H1 (cell line): ENCODE data around the gene RENBP. TPM values are rescaled to one million over a fixed set of nuclear protein-coding genes. Genes with fewer than 3 reads are reported as not detected.

Experiments
- CTCF ChIA-PET: fragments of 300-600 bp; sonication (Branson Sonifier 250); formaldehyde crosslinking; loops from one replicate; lab custom pipeline; 2021; ENCODE audit not compliant: partially characterized antibody; lab: Charles Lee
- POLR2A ChIA-PET: fragments of 300-600 bp; sonication (Branson Sonifier 250); formaldehyde crosslinking; loops from one replicate; lab custom pipeline; 2021; ENCODE audit warnings: inconsistent platforms; ENCODE audit not compliant: partially characterized antibody; lab: Charles Lee
- DNase-seq, 2 experiments: peaks; one replicate each; pipeline versions ENCODE4 v3.0.0 to v3.0.0-alpha.2; 2010 to 2022; ENCODE audit warnings: low spot score in 2 of 2, low read depth in 1 of 2, mixed read lengths in 1 of 2
- FAIRE-seq: peaks from 2 replicates; lab custom pipeline; 2011; peaks lifted over from hg19 to GRCh38; lab: Jason Lieb, UNC
- H2AFZ ChIP-seq: 2 replicates; pipeline ENCODE4 v1.8.1; 2012; ENCODE audit warnings: low read length, inconsistent platforms
- H2AK5ac ChIP-seq: 2 replicates; pipeline ENCODE4 v1.6.1; 2013; ENCODE audit warnings: low read depth, low read length
- H2BK120ac ChIP-seq: replicated peaks from 2 replicates; pipeline ENCODE3; 2013; ENCODE audit warnings: low read depth, low read length, inconsistent platforms
- H2BK12ac ChIP-seq: 2 replicates; pipeline ENCODE4 v1.6.1; 2013; ENCODE audit warnings: low read depth, low read length
- H2BK15ac ChIP-seq: 2 replicates; pipeline ENCODE4 v1.6.1; 2013; ENCODE audit warnings: low read length
- H2BK20ac ChIP-seq: 2 replicates; pipeline ENCODE4 v1.6.1; 2013; ENCODE audit warnings: low read length
- H2BK5ac ChIP-seq: 2 replicates; pipeline ENCODE4 v1.6.1; 2013; ENCODE audit warnings: low read depth, low read length
- H3K14ac ChIP-seq: 2 replicates; pipeline ENCODE4 v1.6.1; 2013; ENCODE audit warnings: inconsistent platforms; ENCODE audit not compliant: insufficient read length
- H3K18ac ChIP-seq: 2 replicates; pipeline ENCODE4 v1.6.1; 2013; ENCODE audit warnings: low read length; ENCODE audit errors: extremely low read depth
- H3K23ac ChIP-seq: 2 replicates; pipeline ENCODE4 v1.6.1; 2013; ENCODE audit warnings: inconsistent platforms; ENCODE audit not compliant: insufficient read length
- H3K23me2 ChIP-seq: 2 replicates; pipeline ENCODE4 v1.6.1; 2013; ENCODE audit warnings: low read depth, low read length
- H3K27ac ChIP-seq: 2 replicates; pipeline ENCODE4 v1.6.1; 2011; ENCODE audit warnings: low read depth, low read length, inconsistent platforms
- H3K27me3 ChIP-seq, 4 experiments: replicated peaks in 1 of 4; 1 replicate in 1 of 4; 2 replicates in 3 of 4; pipeline versions ENCODE4 v1.6.1 to v1.8.1; 2011 to 2013; ENCODE audit warnings: low read length in 3 of 4, mild to moderate bottlenecking in 3 of 4, inconsistent platforms in 2 of 4, mixed read lengths in 2 of 4, moderate library complexity in 1 of 4; ENCODE audit not compliant: control insufficient read depth in 3 of 4, insufficient read depth in 3 of 4; ENCODE audit errors: extremely low read depth in 1 of 4
- H3K36me3 ChIP-seq, 4 experiments: 2 replicates each; pipeline versions ENCODE4 v1.6.1 to v1.8.1; 2011 to 2013; ENCODE audit warnings: mild to moderate bottlenecking in 4 of 4, low read length in 3 of 4, moderate library complexity in 2 of 4, control low read depth in 1 of 4, inconsistent platforms in 1 of 4; ENCODE audit not compliant: insufficient read depth in 4 of 4, control insufficient read depth in 2 of 4
- H3K4ac ChIP-seq: replicated peaks from 2 replicates; pipeline ENCODE3; 2013; ENCODE audit warnings: low read length, low read depth, mixed read lengths, inconsistent platforms; ENCODE audit not compliant: insufficient read length
- H3K4me1 ChIP-seq, 4 experiments: replicated peaks in 1 of 4; 1 replicate in 1 of 4; 2 replicates in 3 of 4; pipeline versions ENCODE4 v1.6.1 to v1.8.1; 2011 to 2013; ENCODE audit warnings: low read length in 3 of 4, inconsistent platforms in 2 of 4, mixed read lengths in 1 of 4; ENCODE audit not compliant: insufficient read depth in 4 of 4, control insufficient read depth in 3 of 4
- H3K4me2 ChIP-seq, 2 experiments: 2 replicates each; pipeline versions ENCODE4 v1.6.1 to v1.8.1; 2011 to 2013; ENCODE audit warnings: low read depth in 2 of 2, low read length in 2 of 2, control low read depth in 1 of 2, inconsistent platforms in 1 of 2, mild to moderate bottlenecking in 1 of 2; ENCODE audit not compliant: insufficient read depth in 1 of 2
- H3K4me3 ChIP-seq, 4 experiments: fragments of 200-600, 300-600 bp in 1 of 4; sonication (generic), shearing (Covaris generic), sonication (Bioruptor Twin) in 1 of 4; 2 replicates each; pipeline versions ENCODE4 v1.5.1 to v1.8.1; 2011 to 2016; ENCODE audit warnings: low read length in 4 of 4, low read depth in 3 of 4, control low read depth in 2 of 4, inconsistent platforms in 2 of 4, mild to moderate bottlenecking in 2 of 4, mixed read lengths in 1 of 4, moderate library complexity in 1 of 4; ENCODE audit not compliant: insufficient read depth in 2 of 4; ENCODE audit errors: extremely low read depth in 1 of 4
- H3K56ac ChIP-seq: replicated peaks from 2 replicates; pipeline ENCODE3; 2013; ENCODE audit warnings: low read depth, mild to moderate bottlenecking, mixed read lengths, low read length, inconsistent platforms; ENCODE audit not compliant: insufficient read length
- H3K79me1 ChIP-seq: 2 replicates; pipeline ENCODE4 v1.6.1; 2013; ENCODE audit warnings: low read depth, low read length, control low read depth
- H3K79me2 ChIP-seq, 2 experiments: 2 replicates each; pipeline versions ENCODE4 v1.6.1 to v1.8.1; 2012 to 2013; ENCODE audit warnings: low read length in 2 of 2, mild to moderate bottlenecking in 2 of 2, inconsistent platforms in 1 of 2; ENCODE audit not compliant: insufficient read depth in 2 of 2, control insufficient read depth in 1 of 2
- H3K9ac ChIP-seq, 4 experiments: replicated peaks in 1 of 4; 1 replicate in 1 of 4; 2 replicates in 3 of 4; pipeline versions ENCODE4 v1.6.1 to v1.8.1; 2011 to 2013; ENCODE audit warnings: low read depth in 3 of 4, low read length in 3 of 4, control low read depth in 2 of 4, mild to moderate bottlenecking in 2 of 4, moderate library complexity in 2 of 4, inconsistent platforms in 1 of 4; ENCODE audit errors: extremely low read depth in 1 of 4
- H3K9me3 ChIP-seq, 2 experiments: 2 replicates each; pipeline versions ENCODE4 v1.6.1 to v1.8.1; 2012 to 2013; ENCODE audit warnings: mild to moderate bottlenecking in 2 of 2, moderate library complexity in 2 of 2, control low read depth in 1 of 2, inconsistent platforms in 1 of 2, low read depth in 1 of 2, low read length in 1 of 2, mixed read lengths in 1 of 2; ENCODE audit not compliant: insufficient read depth in 2 of 2
- H4K20me1 ChIP-seq, 2 experiments: replicated peaks in 1 of 2; 2 replicates each; pipeline versions ENCODE3 to v1.8.1; 2011 to 2013; ENCODE audit warnings: inconsistent platforms in 2 of 2, low read length in 2 of 2, mild to moderate bottlenecking in 1 of 2; ENCODE audit not compliant: insufficient read depth in 2 of 2, control insufficient read depth in 1 of 2
- H4K5ac ChIP-seq: 2 replicates; pipeline ENCODE4 v1.6.1; 2013; ENCODE audit warnings: low read length, low read depth, mixed read lengths, inconsistent platforms; ENCODE audit not compliant: insufficient read length
- H4K8ac ChIP-seq: 2 replicates; pipeline ENCODE4 v1.8.0; 2013; ENCODE audit warnings: mild to moderate bottlenecking, moderate library complexity, low read length, inconsistent platforms; ENCODE audit not compliant: insufficient read depth; ENCODE audit errors: extremely low read depth
- H4K91ac ChIP-seq: replicated peaks from 2 replicates; pipeline ENCODE3; 2013; ENCODE audit warnings: low read length, mixed read lengths, inconsistent platforms; ENCODE audit not compliant: insufficient read length
- ASH2L ChIP-seq: fragments of 200-600, 300-600 bp; sonication (generic); IDR thresholded peaks from one replicate; pipeline ENCODE4 v1.7.1; 2017; ENCODE audit warnings: low read length
- BCL11A ChIP-seq, 2 experiments: IDR thresholded peaks; one replicate each; pipeline ENCODE4 v1.6.1; 2011; ENCODE audit warnings: low read depth in 2 of 2, low read length in 2 of 2, mild to moderate bottlenecking in 2 of 2
- CBX5 ChIP-seq: fragments of 300-800, 300-1000 bp; sonication (generic); IDR thresholded peaks from 2 replicates; pipeline ENCODE4 v1.7.1; 2016; ENCODE audit warnings: antibody characterized with exemption, low read length, low read depth
- CEBPB ChIP-seq: IDR thresholded peaks from 2 replicates; pipeline ENCODE4 v1.6.1; 2012; ENCODE audit warnings: low read depth, low read length
- POU5F1 ChIP-seq: IDR thresholded peaks from 2 replicates; pipeline ENCODE4 v1.6.1; 2011; ENCODE audit warnings: low read depth, mild to moderate bottlenecking, low read length, moderate library complexity
- RXRA ChIP-seq: IDR thresholded peaks from 2 replicates; pipeline ENCODE4 v1.6.1; 2011; ENCODE audit warnings: low read depth, mild to moderate bottlenecking, low read length, moderate library complexity; ENCODE audit not compliant: insufficient read depth
- SP4 ChIP-seq: IDR thresholded peaks from 2 replicates; pipeline ENCODE4 v1.6.1; 2012; ENCODE audit warnings: low read length, inconsistent platforms
- SRF ChIP-seq: IDR thresholded peaks from 2 replicates; pipeline ENCODE4 v1.6.1; 2011; ENCODE audit warnings: mild to moderate bottlenecking, low read depth, low read length, moderate library complexity
- SUZ12 ChIP-seq: fragments of 200-600 bp; sonication (generic); IDR thresholded peaks from 2 replicates; pipeline ENCODE4 v1.6.1; 2012; ENCODE audit warnings: mild to moderate bottlenecking, inconsistent platforms, low read length, moderate library complexity, mixed read lengths
- WGBS, 2 experiments: shearing (Covaris generic) in 1 of 2; methylation state at CpG; one replicate each; pipeline versions ENCODE4 v1.1.6 to v1.1.7; 2013 to 2015; ENCODE audit warnings: low lambda C conversion rate in 2 of 2, mixed read lengths in 2 of 2, inconsistent platforms in 1 of 2, low coverage in 1 of 2, missing lambda C conversion rate in 1 of 2; ENCODE audit not compliant: insufficient replicate concordance in 2 of 2, insufficient coverage in 1 of 2, insufficient read length in 1 of 2; ENCODE audit errors: extremely low coverage in 1 of 2, missing lambda C conversion rate in 1 of 2; 5-methylcytosine and 5-hydroxymethylcytosine counted together
- polyA plus RNA-seq, 7 experiments: library from polyadenylated mRNA; depleted of rRNA in 3 of 7; stranded (reverse) in 5 of 7; unstranded in 2 of 7; fragments of >200 nt in 5 of 7; fragments of 200-250 nt in 2 of 7; gene quantifications; 1 replicate in 5 of 7; 2 replicates in 1 of 7; 4 replicates in 1 of 7; pipeline versions ENCODE4 v1.2.1 to v1.2.3, GENCODE V29; 2011 to 2013; ENCODE audit warnings: missing spikeins in 2 of 7, mixed read lengths in 2 of 7
- total RNA-seq: library from RNA; stranded (reverse); fragmentation: NEBNext Ultra II Directional; extraction: Animal tissue kit (Norgen Biotek cat#: 25700); gene quantifications from 2 replicates; pipeline ENCODE4 v1.2.1, GENCODE V29; 2021
- TF ChIP-seq, protein P1 (sequence below), 3 experiments: IDR thresholded peaks; 1 replicate in 2 of 3; 2 replicates in 1 of 3; pipeline versions ENCODE4 v1.5.1 to v1.6.1; 2011; ENCODE audit warnings: low read length in 3 of 3, mild to moderate bottlenecking in 3 of 3, inconsistent platforms in 2 of 3, low read depth in 1 of 3, moderate library complexity in 1 of 3; ENCODE audit not compliant: insufficient read depth in 1 of 3; ENCODE audit errors: control extremely low read depth in 1 of 3
- TF ChIP-seq, protein P2 (sequence below): IDR thresholded peaks from 2 replicates; pipeline ENCODE4 v1.6.1; 2012; ENCODE audit warnings: inconsistent platforms

Gene RENBP
- total and polyA plus RNA-seq, 2 of the 8 experiments (the other 6 are each of a cell fraction or from before 2014, with no cell fraction given) = 12.4 to 21.8 TPM

DNA sequence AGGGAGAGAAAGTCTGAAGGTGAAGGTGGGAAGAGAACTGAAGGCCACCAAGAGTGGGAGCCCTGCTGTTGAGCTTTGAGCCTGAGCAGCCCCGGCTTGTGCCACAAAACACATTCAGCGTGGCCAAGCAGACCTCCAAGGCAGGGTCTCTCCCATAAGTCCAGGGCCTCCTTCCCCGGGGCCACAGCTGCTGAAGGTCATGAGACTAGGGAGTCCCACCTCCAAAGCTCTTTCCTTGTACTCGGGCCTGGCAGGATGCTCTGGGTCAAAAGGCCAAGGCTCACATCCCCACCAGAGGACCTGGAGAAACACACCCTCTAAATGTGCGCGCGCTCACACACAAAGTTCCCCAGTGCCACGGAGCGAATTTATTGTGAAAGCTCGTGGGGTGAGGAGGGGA lies 14.9 kb downstream of the RENBP start:
- H4K5ac ChIP-seq = no peak overlapping the region
- no peak overlapping the region; the same call in 1 of the 2 replicates for H4K8ac ChIP-seq
- H3K4me1 ChIP-seq = peaks cover 3 to 17% (median 12%) of the 10 kb centered on the region in 4 experiments
- H3K4me2 ChIP-seq = no peak overlapping the region
- no peak overlapping the region for H2BK15ac ChIP-seq
- FAIRE-seq (no peak), DNase-seq (no peak)
- H3K23me2 ChIP-seq = peaks cover 18% of the 10 kb centered on the region; the same call in 1 of the 2 replicates
- no peak overlapping the region for H3K4me3 ChIP-seq
- H3K56ac ChIP-seq = no peak overlapping the region
- H3K23ac ChIP-seq = no peak overlapping the region
- H3K79me1 ChIP-seq = no peaks in the 10 kb centered on the region; the same call in 1 of the 2 replicates
- H3K27ac ChIP-seq = no peak overlapping the region
- no peak overlapping the region for H2AK5ac ChIP-seq
- no peaks in the 10 kb centered on the region for H3K9me3 ChIP-seq
- H4K91ac ChIP-seq = no peak overlapping the region
- H3K9ac ChIP-seq = no peak overlapping the region
- peaks cover 0 to 16% of the 10 kb centered on the region in 2 experiments; a peak in 2 of 4 replicates for H3K79me2 ChIP-seq
- H4K20me1 ChIP-seq = peaks cover 0 to 3% of the 10 kb centered on the region in 2 experiments
- POLR2A ChIA-PET = interaction anchor here (1.3 to 14.9 kb wide), 4 partner anchors 12 to 43 kb away, joined by 5 to 231 read pairs (median 26); partner anchors contain the start of genes HCFC1, L1CAM, NAA10 and RENBP
- no peak overlapping the region for H3K14ac ChIP-seq
- H2BK12ac ChIP-seq = no peak overlapping the region
- H2BK20ac ChIP-seq = no peak overlapping the region
- H3K4ac ChIP-seq = no peak overlapping the region
- no peaks in the 10 kb centered on the region for H3K27me3 ChIP-seq
- H2BK120ac ChIP-seq = no peak overlapping the region
- CTCF ChIA-PET = interaction anchor here (0.9 to 19.6 kb wide), 4 partner anchors 8 to 444 kb away, joined by 3 to 272 read pairs (median 3); partner anchors contain the start of gene RENBP
- H2BK5ac ChIP-seq = no peak overlapping the region
- no peak overlapping the region for H3K18ac ChIP-seq
- 95% methylated on average over 4 of the region's 10 CpGs; no CpG with 5 or more reads in 1 of the 2 experiments for WGBS, 2 experiments
- H3K36me3 ChIP-seq = peaks cover 0 to 10% (median 4%) of the 10 kb centered on the region in 4 experiments; a peak in 2 of 8 replicates
- no peak overlapping the region for H2AFZ ChIP-seq
- no peak for TF ChIP-seq BCL11A (IDR thresholded peaks at IDR 0.05; ENCODE audit: low read depth in 2 of 2, low read length in 2 of 2)
- TF ChIP-seq SRF = no peak
- TF ChIP-seq RXRA = no peak
- no peak for TF ChIP-seq POU5F1
- TF ChIP-seq, protein P1, sequence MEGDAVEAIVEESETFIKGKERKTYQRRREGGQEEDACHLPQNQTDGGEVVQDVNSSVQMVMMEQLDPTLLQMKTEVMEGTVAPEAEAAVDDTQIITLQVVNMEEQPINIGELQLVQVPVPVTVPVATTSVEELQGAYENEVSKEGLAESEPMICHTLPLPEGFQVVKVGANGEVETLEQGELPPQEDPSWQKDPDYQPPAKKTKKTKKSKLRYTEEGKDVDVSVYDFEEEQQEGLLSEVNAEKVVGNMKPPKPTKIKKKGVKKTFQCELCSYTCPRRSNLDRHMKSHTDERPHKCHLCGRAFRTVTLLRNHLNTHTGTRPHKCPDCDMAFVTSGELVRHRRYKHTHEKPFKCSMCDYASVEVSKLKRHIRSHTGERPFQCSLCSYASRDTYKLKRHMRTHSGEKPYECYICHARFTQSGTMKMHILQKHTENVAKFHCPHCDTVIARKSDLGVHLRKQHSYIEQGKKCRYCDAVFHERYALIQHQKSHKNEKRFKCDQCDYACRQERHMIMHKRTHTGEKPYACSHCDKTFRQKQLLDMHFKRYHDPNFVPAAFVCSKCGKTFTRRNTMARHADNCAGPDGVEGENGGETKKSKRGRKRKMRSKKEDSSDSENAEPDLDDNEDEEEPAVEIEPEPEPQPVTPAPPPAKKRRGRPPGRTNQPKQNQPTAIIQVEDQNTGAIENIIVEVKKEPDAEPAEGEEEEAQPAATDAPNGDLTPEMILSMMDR (IDR thresholded peaks at IDR 0.05; ENCODE audit: control extremely low read depth in 1 of 3, insufficient read depth in 1 of 3, low read depth in 1 of 3, low read length in 3 of 3) = no peak
- TF ChIP-seq, protein P2, sequence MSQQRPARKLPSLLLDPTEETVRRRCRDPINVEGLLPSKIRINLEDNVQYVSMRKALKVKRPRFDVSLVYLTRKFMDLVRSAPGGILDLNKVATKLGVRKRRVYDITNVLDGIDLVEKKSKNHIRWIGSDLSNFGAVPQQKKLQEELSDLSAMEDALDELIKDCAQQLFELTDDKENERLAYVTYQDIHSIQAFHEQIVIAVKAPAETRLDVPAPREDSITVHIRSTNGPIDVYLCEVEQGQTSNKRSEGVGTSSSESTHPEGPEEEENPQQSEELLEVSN = no peak
- no peak for TF ChIP-seq SP4
- no peak for TF ChIP-seq SUZ12
- no peak for TF ChIP-seq ASH2L
- no peak for TF ChIP-seq CBX5
- no peak for TF ChIP-seq CEBPB
